ENCODE measurements around the gene HELQ. TPM values are rescaled to one million over a fixed set of nuclear protein-coding genes. Genes with fewer than 3 reads are reported as not detected.
A peak's percentile ranks its signal among the peaks of the same experiment; 100 is the strongest.

The HELQ gene
- total and polyA plus RNA-seq, 2 of the 13 experiments (the other 11 are each of a cell fraction or from before 2014, with no cell fraction given) = 6.6 to 10.8 TPM

DNA sequence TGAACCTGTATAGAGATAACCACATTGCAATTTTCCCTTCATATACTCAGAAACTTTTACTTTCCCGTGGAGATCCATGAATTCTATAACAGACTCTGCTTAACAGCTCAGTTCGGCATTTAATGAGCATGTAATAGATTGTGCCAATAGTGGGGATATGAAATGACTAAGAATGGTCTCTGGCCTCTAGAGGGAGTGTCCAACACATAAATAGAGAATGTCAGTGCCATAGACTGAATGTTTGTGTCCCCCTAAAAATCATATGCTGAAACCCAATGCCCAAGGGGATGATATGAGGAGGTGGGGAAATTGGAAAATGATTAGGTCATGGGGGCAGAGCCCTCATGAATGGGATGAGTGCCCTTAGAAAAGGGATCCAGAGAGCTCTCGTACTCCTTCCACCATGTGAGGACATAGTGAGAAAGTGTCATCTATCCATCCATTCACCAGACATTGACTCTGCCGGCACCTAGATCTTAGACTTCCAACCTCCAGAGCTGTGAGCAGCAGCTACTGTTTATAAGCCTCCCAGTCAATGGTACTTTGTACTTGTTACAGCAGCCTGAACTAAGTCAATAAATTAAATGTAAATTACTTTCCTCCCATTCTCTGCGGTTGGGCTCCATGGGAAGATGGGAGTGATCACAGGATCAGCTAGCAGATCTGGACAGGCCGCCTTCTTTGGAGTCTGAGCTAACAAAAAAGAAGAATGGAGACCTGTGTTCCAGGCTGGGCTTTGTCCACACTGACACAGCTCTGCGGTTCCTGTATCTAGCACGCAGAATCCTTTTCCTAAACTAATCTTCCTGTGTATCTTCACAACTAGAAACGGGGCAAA is 92.9 kb downstream of the HELQ start (continued):
- TF ChIP-seq, protein P1, sequence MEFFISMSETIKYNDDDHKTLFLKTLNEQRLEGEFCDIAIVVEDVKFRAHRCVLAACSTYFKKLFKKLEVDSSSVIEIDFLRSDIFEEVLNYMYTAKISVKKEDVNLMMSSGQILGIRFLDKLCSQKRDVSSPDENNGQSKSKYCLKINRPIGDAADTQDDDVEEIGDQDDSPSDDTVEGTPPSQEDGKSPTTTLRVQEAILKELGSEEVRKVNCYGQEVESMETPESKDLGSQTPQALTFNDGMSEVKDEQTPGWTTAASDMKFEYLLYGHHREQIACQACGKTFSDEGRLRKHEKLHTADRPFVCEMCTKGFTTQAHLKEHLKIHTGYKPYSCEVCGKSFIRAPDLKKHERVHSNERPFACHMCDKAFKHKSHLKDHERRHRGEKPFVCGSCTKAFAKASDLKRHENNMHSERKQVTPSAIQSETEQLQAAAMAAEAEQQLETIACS (CRISPR knock-in tag; IDR thresholded peaks at IDR 0.05) = no peak
- TF ChIP-seq PITX1 (CRISPR knock-in tag; IDR thresholded peaks at IDR 0.05) (peak; percentile 56; the same call in 1 of the 2 replicates), GPN1 (CRISPR knock-in tag; IDR thresholded peaks at IDR 0.05; ENCODE audit: borderline replicate concordance) (no peak), SIX1 (CRISPR knock-in tag; IDR thresholded peaks at IDR 0.05; ENCODE audit: borderline replicate concordance) (0 out of 2 replicates have a peak, but pooled peaks have one; percentile 28), ZMAT3 (CRISPR knock-in tag; conservative IDR thresholded peaks at IDR 0.05) (no peak), KLF16 (CRISPR knock-in tag; IDR thresholded peaks at IDR 0.05) (no peak), ZNF589 (CRISPR knock-in tag; conservative IDR thresholded peaks at IDR 0.05) (no peak), ZNF775 (CRISPR knock-in tag; IDR thresholded peaks at IDR 0.05; ENCODE audit: borderline replicate concordance) (no peak), SMARCE1 (IDR thresholded peaks at IDR 0.05; ENCODE audit: borderline replicate concordance) (no peak), NR2F1 (CRISPR knock-in tag; IDR thresholded peaks at IDR 0.05) (peak in 1 of 2 experiments; percentile 10; a peak in 1 of 4 replicates), ISL2 (CRISPR knock-in tag; IDR thresholded peaks at IDR 0.05) (peak; percentile 50; the same call in 1 of the 2 replicates), ZNF20 (CRISPR knock-in tag; IDR thresholded peaks at IDR 0.05) (no peak), MTA3 (CRISPR knock-in tag; IDR thresholded peaks at IDR 0.05) (no peak), ZNF772 (CRISPR knock-in tag; IDR thresholded peaks at IDR 0.05) (peak; percentile 58; the same call in 1 of the 2 replicates), YY1 (IDR thresholded peaks at IDR 0.05; ENCODE audit: insufficient read depth, insufficient replicate concordance, low read depth, low read length) (peak; percentile 25), ZSCAN9 (CRISPR knock-in tag; IDR thresholded peaks at IDR 0.05; ENCODE audit: borderline replicate concordance) (peak; percentile 10; the same call in 1 of the 2 replicates)
- TF ChIP-seq, protein P2, sequence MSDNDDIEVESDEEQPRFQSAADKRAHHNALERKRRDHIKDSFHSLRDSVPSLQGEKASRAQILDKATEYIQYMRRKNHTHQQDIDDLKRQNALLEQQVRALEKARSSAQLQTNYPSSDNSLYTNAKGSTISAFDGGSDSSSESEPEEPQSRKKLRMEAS (IDR thresholded peaks at IDR 0.05) = no peak; the same call in 1 of the 2 replicates
- TF ChIP-seq, protein P3, sequence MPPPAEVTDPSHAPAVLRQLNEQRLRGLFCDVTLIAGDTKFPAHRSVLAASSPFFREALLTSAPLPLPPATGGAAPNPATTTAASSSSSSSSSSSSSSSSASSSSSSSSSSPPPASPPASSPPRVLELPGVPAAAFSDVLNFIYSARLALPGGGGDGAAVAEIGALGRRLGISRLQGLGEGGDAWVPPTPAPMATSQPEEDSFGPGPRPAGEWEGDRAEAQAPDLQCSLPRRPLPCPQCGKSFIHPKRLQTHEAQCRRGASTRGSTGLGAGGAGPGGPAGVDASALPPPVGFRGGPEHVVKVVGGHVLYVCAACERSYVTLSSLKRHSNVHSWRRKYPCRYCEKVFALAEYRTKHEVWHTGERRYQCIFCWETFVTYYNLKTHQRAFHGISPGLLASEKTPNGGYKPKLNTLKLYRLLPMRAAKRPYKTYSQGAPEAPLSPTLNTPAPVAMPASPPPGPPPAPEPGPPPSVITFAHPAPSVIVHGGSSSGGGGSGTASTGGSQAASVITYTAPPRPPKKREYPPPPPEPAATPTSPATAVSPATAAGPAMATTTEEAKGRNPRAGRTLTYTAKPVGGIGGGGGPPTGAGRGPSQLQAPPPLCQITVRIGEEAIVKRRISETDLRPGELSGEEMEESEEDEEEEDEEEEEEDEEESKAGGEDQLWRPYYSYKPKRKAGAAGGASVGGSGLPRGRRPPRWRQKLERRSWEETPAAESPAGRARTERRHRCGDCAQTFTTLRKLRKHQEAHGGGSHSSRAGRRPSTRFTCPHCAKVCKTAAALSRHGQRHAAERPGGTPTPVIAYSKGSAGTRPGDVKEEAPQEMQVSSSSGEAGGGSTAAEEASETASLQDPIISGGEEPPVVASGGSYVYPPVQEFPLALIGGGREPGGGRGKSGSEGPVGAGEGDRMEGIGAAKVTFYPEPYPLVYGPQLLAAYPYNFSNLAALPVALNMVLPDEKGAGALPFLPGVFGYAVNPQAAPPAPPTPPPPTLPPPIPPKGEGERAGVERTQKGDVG (CRISPR knock-in tag; IDR thresholded peaks at IDR 0.05; ENCODE audit: borderline replicate concordance) = no peak
- TF ChIP-seq, protein P4, sequence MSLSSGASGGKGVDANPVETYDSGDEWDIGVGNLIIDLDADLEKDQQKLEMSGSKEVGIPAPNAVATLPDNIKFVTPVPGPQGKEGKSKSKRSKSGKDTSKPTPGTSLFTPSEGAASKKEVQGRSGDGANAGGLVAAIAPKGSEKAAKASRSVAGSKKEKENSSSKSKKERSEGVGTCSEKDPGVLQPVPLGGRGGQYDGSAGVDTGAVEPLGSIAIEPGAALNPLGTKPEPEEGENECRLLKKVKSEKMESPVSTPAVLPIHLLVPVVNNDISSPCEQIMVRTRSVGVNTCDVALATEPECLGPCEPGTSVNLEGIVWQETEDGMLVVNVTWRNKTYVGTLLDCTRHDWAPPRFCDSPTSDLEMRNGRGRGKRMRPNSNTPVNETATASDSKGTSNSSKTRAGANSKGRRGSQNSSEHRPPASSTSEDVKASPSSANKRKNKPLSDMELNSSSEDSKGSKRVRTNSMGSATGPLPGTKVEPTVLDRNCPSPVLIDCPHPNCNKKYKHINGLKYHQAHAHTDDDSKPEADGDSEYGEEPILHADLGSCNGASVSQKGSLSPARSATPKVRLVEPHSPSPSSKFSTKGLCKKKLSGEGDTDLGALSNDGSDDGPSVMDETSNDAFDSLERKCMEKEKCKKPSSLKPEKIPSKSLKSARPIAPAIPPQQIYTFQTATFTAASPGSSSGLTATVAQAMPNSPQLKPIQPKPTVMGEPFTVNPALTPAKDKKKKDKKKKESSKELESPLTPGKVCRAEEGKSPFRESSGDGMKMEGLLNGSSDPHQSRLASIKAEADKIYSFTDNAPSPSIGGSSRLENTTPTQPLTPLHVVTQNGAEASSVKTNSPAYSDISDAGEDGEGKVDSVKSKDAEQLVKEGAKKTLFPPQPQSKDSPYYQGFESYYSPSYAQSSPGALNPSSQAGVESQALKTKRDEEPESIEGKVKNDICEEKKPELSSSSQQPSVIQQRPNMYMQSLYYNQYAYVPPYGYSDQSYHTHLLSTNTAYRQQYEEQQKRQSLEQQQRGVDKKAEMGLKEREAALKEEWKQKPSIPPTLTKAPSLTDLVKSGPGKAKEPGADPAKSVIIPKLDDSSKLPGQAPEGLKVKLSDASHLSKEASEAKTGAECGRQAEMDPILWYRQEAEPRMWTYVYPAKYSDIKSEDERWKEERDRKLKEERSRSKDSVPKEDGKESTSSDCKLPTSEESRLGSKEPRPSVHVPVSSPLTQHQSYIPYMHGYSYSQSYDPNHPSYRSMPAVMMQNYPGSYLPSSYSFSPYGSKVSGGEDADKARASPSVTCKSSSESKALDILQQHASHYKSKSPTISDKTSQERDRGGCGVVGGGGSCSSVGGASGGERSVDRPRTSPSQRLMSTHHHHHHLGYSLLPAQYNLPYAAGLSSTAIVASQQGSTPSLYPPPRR (CRISPR knock-in tag; IDR thresholded peaks at IDR 0.05; ENCODE audit: borderline replicate concordance) = peak; percentile 17; the same call in 1 of the 2 replicates
